NOMO-1 treated with dmso at 0.1 percent for 144 hours (cell line): ENCODE data around the gene TRMT61B.

Experiments used
- DNase-seq: peaks from one replicate; lab custom pipeline; 2025; ENCODE audit not compliant: unreplicated experiment; lab: John Stamatoyannopoulos, UW

TRMT61B gene

GRCh38 chr2:28870146-28870891 is at the start of gene TRMT61B:
TSS of gene TRMT61B (minus strand) at chr2:28870309. CDS start at chr2:28870277, 32 bp downstream.
- peak; percentile 94 for DNase-seq

- DNase-seq, result no peak
These were observed 45.8 kb upstream of the TRMT61B start for GRCh38 chr2:28915939-28916338.

DNA sequence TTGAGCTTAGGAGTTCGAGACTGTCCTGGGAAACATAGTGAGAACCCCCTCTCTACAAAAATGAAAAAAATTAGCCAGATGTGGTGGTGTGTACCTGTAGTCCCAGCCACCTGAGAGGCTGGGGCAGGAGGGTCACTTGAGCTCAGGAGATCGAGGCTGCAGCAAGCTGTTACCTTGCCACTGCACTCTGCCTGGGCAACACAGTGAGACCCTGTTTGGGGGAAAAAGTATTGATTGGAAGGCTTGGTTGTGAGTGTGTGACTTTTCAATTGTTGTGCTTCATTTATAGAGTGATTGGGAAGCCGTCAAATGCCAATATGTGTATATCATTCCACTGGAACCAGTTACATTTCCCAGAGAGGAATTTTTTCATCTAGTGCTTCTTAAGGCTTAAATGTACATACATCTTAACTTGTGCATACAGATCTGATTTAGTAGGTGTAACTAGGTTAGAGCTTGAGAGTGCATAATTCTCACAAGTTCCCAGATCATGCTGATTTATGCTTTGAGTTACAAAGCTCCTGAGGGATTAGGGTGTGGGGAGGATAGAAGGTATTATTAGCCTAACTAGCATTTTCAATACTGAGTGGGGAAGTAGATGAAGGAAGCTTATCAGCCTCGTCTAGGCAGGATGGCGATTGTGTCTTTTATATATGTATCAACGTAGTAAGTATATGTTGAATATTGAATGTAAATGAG is 39.7 kb upstream of the TRMT61B start:
- no peak for DNase-seq

- DNase-seq, result no peak
These were observed 38.1 kb upstream of the TRMT61B start for GRCh38 chr2:28908172-28908571.

GRCh38 chr2:28906821-28907220 is 36.7 kb upstream of the TRMT61B start:
- DNase-seq, result no peak

DNA sequence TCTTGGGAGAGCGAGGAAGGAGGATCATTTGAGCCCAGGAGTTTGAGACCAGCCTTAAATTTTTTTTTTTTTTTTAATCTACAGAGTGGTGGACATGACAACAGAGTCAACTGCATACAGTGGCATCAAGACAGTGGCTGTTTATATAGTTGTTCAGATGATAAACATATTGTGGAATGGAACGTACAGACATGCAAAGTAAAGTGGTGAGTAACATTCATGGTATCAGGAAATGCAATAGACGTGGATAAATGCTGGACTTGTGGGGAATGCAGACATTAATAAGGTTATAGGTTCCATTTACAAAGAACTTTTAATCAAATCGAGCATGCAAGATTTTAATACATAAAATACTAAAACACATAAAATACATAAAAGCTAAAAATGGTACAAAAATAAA is 36.3 kb upstream of the TRMT61B start:
- no peak for DNase-seq

DNA sequence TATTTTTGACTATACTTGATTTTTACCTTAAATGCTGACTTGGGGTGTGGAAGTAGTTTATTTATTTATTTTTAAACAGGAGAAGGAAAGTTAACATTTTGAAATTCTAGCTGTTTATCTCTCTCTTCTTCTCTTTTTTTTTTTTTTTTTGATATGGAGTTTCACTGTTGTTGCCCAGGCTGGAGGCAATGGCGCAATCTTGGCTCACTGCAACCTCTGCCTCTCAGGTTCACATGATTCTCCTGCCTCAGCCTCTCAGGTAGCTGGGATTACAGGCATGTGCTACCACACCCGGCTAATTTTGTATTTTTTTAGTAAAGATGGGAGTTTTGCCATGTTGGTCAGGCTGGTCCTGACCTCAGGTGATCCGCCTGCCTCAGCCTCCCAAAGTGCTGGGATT is 35.4 kb upstream of the TRMT61B start:
- DNase-seq, result no peak

DNA sequence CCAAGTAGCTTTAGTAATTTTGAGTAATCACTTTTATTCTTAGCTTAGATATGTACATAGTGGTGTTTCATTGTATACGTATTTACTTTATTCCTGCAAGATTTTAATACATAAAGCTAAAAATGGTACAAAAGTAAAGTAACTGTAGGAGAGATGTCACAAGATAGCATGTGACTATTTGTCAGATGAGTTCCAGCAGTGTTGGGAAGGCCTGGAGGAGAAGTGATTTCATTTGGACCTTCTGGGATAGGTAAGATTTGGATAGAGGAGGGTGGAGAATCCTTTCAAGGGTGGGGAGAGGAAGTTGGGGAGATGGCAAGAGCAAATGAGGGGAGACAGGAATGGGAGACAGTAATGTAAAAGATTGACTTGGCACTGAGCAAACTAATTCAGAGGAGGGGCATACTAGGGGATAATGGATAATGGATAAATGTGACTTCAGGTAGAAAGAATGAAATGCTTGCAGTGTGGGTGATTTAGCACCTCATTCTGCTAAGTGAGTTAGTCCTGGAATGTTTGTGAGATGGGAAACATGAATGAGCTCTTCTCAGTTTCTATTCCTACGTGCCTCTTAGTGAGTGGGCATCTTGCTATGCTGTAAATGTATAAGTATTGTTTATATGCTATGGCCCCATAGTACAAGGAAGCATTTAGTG is 34.8 kb upstream of the TRMT61B start:
- no peak for DNase-seq

GRCh38 chr2:28904295-28904694 is 34.2 kb upstream of the TRMT61B start:
- no peak for DNase-seq

DNA sequence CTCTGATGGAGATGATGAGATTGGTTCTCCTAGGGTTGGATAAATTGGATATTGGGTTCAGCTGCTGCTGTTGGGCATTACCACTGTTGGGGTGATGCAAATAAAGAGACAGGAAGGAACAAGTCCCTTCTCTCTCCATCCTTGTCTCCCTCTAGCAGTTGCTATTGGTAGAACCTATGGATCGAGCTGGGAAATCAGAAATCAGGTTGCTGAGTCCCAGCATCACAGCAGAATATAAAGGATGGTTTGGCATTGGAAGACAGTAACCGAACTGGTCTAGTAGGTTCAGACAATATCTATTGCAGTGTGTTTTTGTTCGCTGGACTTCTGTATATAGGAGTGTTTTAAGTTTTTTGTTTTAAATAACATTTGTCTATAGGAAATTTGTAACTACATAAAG is 32.5 kb upstream of the TRMT61B start:
- no peak for DNase-seq

DNA sequence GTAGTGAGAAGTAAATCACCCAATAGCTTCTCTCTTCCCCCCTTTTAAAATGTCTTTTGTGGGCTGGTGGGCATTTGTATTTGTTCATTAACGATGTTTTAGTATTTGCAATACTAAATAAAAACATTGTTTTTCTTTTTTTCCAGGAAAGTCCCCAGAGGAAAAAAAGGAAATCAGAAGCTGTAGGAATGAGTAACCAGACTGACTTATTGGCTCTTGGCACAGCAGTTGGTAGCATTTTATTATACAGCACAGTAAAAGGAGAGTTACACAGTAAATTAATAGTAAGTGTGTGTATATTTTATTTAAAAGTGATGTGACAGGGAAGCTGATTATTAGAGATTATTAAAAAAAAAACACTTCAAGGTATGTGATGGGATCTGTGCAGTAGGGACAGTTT is 31.7 kb upstream of the TRMT61B start:
- DNase-seq, result no peak

DNA sequence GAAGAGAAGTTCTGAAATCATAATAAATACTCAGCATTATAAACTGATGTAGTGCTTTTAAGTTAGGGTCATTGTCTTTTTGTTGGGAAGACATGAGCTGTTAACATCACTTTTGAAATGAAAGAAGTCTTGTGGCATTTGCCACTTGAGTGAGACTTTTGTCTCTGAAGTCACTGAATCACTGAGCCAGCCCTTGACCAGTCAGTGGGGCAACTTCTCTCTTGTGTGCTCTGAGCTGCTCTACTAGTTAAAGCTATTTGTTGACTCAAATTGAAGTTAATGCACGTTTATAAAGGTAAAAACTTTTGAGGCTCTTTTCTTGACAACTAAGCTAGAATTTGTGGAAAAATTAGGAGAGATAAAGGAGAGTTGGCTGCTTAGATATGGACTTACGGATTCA is 31.1 kb upstream of the TRMT61B start:
- no peak for DNase-seq

DNA sequence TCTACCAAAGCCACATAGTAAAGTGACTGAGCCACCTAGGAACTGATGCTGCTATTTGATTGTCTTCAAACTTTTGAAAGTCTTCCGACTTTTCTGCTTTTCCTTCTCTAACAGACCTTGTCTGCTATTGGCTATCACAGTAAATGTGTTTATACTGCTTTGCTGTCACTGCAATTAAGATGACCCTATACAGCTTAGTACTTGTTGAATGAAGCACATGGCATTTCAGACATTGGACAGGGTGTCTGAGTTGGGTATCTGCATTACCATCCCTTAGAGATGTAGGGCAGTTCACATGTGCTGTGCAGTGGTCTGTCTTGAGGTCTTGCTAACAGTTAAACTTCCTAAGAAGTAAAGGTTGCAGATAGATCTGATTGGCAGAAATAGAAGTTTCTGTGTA is 27.9 kb upstream of the TRMT61B start:
- no peak for DNase-seq

- DNase-seq, result no peak
These were observed 26.8 kb upstream of the TRMT61B start for GRCh38 chr2:28896906-28897305.

DNA sequence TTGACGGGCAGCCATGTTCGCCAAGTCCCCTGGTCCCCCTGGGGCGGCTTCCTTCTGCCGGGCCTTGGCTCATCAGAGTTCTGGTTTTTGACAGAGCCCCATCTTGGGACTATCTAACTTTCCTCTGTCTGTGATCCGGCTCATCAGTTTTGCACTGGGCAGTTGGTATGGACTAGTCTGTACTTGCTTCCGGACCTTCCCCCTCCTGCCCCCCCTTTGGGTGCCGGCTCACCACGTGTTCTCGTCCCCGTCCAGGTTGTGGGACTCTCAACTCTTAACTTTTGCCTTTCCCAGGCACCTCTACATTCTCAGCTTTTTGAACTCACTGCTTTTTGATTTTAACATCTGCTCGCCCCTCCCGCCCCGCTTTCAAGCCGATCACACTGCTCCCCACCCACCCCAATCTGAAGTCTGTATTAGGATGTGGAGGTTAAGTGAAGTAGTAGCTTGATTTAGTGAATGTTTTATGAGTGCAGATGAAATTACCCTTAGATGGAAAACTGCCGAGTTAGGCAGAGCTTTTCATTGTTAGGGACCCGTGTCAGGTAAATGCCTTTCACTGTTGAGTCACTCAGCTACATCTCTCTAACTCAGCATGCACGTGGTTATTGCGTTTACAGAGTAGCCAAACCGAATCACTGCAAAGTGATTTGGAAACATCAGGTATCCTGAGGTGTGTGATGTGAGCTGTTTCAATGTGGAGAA is 25.2 kb upstream of the TRMT61B start:
- peak; percentile 6 for DNase-seq

DNA sequence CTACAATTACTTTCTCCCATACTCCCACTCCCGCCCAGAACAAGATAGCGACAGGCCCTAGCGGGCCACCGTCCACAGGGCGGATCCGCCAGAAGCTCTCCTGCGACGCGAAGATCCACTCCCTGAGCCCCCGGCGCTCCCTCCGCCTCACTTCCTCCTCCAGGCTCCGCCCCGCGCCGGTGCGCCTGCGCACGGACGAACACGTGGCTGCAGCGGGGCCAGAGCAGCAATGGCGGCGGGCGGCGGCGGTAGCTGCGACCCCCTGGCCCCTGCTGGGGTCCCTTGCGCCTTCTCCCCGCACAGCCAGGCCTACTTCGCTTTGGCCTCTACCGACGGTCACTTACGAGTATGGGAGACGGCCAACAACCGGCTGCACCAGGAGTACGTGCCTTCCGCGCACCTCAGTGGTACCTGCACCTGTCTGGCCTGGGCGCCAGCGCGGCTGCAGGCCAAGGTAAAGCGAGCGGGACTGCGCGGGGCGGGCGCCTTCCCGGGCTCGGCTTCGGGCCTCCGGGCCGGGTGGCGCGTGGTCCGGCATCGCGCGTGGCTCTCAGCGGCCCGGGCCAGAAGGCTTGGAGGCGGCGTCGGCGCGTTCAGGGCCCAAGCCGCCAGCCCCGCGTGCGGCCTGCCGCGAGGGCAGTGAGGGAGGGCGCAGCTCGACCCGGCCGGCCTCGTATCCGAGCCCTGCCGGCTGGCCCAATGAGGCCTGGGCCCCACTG is 24.5 kb upstream of the TRMT61B start, which contains the start of gene WDR43:
Gene WDR43, plus strand, starts transcription at position 198 of the 719 bp plus-strand sequence. Its CDS starts 32 bp downstream, at position 230.
- peak; percentile 97 for DNase-seq

- no peak for DNase-seq
These were observed 23.4 kb upstream of the TRMT61B start for GRCh38 chr2:28893488-28893887.

DNA sequence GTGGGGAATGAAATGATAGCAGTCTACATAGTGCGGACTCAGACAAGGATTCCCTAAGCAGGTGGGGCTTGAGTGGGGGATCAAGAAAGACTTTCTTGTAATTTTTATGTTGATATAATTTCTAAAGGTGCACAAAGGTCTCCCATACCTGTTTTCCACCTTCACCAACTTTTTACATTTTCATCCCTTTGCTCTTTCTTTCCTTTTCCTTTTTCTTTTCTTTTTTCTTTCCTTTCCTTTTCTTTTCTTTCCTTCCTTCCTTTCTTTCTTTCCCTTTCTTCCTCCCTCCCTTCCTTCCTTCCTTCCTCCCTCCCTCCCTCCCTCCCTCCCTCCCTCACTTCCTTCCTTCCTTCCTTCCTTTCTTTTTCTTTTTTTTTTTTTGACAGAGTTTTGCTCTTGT is 10.1 kb upstream of the TRMT61B start:
- no peak for DNase-seq

DNA sequence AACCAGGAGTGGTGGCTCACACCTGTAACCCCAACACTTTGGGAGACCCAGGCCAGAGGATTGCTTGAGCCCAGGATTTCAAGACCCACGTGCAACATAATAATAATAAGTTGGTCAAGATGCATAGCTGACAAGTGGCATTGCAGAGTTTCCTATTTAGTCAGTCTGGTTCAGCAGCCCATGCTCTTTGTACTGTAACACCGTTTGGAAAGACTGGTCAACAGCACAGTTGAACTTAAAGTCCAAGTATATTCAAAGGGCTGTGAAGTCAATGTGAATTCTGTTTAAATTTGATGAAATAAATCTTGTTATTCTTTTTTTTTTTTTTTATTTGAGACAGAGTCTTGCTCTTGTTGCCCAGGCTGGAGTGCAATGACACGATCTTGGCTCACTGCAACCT is 1.5 kb upstream of the TRMT61B start:
- DNase-seq, result no peak

GRCh38 chr2:28869494-28870145 is 489 bp downstream of the TRMT61B start:
- DNase-seq, result no peak
